Measurements from ENCODE around the gene MAP2K5.

The MAP2K5 gene

DNA sequence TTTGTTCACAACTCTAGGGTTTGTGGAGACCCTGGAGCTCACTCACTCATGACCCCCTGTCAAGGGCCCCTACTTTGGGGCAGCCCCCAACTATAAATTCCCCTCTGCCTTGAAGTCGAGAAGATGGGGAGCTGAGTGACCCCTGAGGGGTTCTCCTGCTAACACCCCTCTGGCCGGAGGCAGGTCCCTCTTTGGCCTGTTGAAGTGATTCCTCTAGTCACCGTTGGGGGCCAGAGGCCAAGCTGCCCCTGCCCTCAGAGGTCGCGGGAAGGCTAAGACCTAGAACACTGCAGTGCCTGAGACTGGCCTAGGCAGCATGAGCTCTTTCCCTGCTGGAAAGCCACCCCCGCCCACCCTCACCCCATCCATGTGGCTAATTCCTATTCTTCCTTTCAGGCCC is 267.4 kb downstream of the MAP2K5 start:
- ChIA-PET POLR2A (ENCODE audit: low non-redundant PET) (no interaction called here), CTCF (no interaction called here)
- H3K27ac ChIP-seq = no peak overlapping the region
- no peak for DNase-seq (ENCODE audit: low spot score)
- TF ChIP-seq, protein P1, sequence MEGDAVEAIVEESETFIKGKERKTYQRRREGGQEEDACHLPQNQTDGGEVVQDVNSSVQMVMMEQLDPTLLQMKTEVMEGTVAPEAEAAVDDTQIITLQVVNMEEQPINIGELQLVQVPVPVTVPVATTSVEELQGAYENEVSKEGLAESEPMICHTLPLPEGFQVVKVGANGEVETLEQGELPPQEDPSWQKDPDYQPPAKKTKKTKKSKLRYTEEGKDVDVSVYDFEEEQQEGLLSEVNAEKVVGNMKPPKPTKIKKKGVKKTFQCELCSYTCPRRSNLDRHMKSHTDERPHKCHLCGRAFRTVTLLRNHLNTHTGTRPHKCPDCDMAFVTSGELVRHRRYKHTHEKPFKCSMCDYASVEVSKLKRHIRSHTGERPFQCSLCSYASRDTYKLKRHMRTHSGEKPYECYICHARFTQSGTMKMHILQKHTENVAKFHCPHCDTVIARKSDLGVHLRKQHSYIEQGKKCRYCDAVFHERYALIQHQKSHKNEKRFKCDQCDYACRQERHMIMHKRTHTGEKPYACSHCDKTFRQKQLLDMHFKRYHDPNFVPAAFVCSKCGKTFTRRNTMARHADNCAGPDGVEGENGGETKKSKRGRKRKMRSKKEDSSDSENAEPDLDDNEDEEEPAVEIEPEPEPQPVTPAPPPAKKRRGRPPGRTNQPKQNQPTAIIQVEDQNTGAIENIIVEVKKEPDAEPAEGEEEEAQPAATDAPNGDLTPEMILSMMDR (conservative IDR thresholded peaks at IDR 0.05; ENCODE audit: low read depth) = no peak

DNA sequence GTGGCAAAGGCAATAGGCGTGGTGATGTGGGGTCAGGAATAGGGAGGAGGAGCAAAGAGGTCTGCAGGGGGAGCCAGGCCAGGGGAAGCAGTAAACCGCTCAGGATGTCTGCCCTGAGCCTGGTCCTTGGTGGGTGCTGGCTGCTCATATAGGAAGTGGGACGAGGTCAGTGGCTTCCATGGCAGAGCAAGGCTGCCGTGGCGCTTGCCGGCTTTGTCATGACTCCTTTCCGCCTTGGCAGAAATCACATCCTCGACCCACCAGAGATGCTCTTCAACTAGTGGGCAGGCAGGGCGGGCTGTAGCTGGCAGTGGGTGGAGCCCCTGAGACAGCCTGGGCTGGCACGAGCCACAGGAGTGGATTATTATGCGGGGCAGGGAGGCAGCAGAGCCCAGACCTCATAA is 269.7 kb downstream of the MAP2K5 start:
- TF ChIP-seq, protein P1 (conservative IDR thresholded peaks at IDR 0.05; ENCODE audit: low read depth) = no peak
- CTCF ChIA-PET = no interaction called here
- POLR2A ChIA-PET (ENCODE audit: low non-redundant PET) = no interaction called here
- no peak overlapping the region for H3K27ac ChIP-seq
- no peak for DNase-seq (ENCODE audit: low spot score)

DNA sequence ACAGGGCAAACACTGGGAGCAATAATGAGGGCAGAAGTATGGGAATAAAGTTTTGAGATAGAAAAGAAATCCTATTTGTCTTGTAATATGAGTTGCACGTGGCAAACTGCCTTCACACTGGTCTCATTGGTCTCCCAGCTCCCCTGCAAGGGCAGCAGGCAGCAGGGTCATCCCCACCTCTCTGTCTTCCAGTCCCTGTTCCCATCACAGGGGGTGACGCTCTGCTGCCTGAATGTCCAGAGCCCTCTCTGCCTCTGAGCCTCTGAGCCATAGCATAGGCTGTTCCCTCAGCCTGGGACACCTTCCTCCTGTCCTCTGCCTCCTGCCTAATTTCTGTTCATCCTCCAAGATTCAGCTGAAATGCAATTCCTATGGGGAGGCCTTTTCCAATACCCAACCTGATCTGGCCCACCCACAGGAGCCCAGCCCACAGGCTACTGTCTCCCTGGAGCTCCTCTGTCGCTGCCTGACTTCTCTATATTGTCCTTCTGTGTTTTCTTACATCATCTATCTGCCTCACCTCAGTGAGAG is 270.7 kb downstream of the MAP2K5 start:
- ChIA-PET CTCF (no interaction called here), POLR2A (ENCODE audit: low non-redundant PET) (no interaction called here)
- TF ChIP-seq, protein P1 (conservative IDR thresholded peaks at IDR 0.05; ENCODE audit: low read depth) = no peak
- H3K27ac ChIP-seq = no peak overlapping the region
- no peak for DNase-seq (ENCODE audit: low spot score)

DNA sequence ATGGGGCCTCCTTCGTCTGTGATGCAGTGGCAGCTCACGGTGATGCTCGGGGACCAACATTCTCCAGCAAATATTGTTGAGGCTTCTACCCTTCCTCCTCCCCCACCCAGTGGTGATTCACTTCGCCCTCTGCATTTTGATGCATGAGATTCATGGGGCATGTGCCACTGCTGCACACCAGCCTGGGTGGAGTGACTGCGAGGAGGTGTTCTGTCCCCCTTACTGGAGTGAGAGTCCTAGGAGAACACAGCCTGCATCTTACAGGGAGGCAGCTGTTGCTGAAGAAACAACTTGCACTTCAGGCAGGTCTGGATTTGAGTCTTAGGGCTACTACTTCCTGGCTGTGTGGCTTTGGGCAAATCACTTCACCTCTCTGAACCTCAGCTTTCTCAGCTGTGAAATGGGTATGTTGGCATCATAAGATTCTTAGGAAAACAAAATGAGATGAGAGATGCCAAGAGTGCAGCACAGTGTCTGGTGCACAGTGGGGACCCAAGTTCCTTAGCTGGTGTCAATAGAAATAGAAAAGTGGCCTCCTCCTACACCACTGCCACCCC is 272.6 kb downstream of the MAP2K5 start:
- POLR2A ChIA-PET (ENCODE audit: low non-redundant PET) = no interaction called here
- CTCF ChIA-PET = interaction anchor here (0.8 kb wide), 1 partner anchor 339 kb away, joined by 4 read pairs; no protein-coding TSS in a partner anchor
- DNase-seq (ENCODE audit: low spot score) = no peak
- TF ChIP-seq, protein P1 (conservative IDR thresholded peaks at IDR 0.05; ENCODE audit: low read depth) = no peak
- H3K27ac ChIP-seq = no peak overlapping the region

DNA sequence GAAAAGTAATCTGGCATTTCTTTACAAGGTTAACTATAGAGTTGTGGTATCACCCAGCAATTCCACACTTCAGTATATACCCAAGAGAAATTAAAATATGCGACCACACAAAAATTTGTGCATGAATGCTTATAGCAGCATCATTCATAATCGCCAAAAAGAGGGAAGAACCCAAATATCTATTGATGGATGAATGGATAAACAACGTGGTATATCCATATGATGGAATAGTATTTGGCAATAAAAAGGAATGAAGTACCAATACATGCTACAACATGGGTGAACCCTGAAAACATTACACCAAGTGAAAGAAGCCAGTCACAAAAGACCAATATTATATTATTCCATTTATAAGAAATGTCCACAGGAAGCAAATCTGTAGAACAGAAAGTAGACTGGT is 274.2 kb downstream of the MAP2K5 start:
- TF ChIP-seq, protein P1 (conservative IDR thresholded peaks at IDR 0.05; ENCODE audit: low read depth) = no peak
- no peak for DNase-seq (ENCODE audit: low spot score)
- ChIA-PET POLR2A (ENCODE audit: low non-redundant PET) (no interaction called here), CTCF (no interaction called here)
- no peak overlapping the region for H3K27ac ChIP-seq

DNA sequence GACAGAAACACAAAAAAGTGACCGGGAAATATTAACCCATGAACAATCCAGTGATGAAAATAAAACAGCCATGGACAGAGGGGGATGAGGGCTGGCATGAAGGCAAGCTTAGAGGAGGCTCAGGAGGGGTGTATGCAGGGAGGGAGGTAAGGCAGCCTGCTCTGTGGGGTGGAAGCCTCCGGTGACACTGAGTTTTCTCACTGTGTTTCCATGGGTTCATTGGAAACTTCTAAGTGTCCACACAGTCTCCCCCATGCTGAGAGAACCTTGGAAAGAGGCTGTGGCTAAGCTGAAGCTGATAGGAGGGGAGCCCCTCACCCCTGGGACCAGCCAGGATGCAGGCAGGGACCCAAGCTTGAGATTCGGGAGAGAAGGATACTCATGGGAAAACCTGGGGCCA is 276.0 kb downstream of the MAP2K5 start:
- ChIA-PET POLR2A (ENCODE audit: low non-redundant PET) (no interaction called here), CTCF (interaction anchor here (0.6 kb wide), 1 partner anchor 777 kb away, joined by 5 read pairs; no protein-coding TSS in a partner anchor)
- no peak for DNase-seq (ENCODE audit: low spot score)
- no peak overlapping the region for H3K27ac ChIP-seq
- TF ChIP-seq, protein P1 (conservative IDR thresholded peaks at IDR 0.05; ENCODE audit: low read depth) = no peak

All from RWPE1 (cell line).